Liver (tissue), 3 donors: ENCODE measurements around the gene MARS1.

ENCODE experiments used
- CTCF ChIP-seq: fragments of 150-350 bp; IDR thresholded peaks from 2 replicates; pipeline ENCODE4 v1.5.1; 2017; ENCODE audit warnings: improper control_type of control experiment, low read depth, low read length; ENCODE audit not compliant: missing input control
- RAD21 ChIP-seq, 2 donors: IDR thresholded peaks; 2 replicates each; pipeline ENCODE4 v1.6.1; 2016; ENCODE audit warnings: antibody characterized with exemption in 2 of 2, mild to moderate bottlenecking in 2 of 2
- REST ChIP-seq: IDR thresholded peaks from 2 replicates; pipeline ENCODE4 v1.6.1; 2016; ENCODE audit warnings: antibody characterized with exemption, mild to moderate bottlenecking
- TAF1 ChIP-seq: conservative IDR thresholded peaks from 2 replicates; pipeline ENCODE4 v1.6.1; 2016; ENCODE audit warnings: antibody characterized with exemption, mild to moderate bottlenecking
- ZBTB33 ChIP-seq: IDR thresholded peaks from 2 replicates; pipeline ENCODE4 v1.6.1; 2016; ENCODE audit warnings: antibody characterized with exemption
- donor health status: healthy.
- donor health status: healthy.

- TF ChIP-seq CTCF (no peak), REST (no peak), RAD21 (IDR thresholded peaks at IDR 0.05) (no peak), ZBTB33 (no peak), TAF1 (no peak)
These were observed 37.8 kb upstream of the MARS1 start for GRCh38 chr12:57450057-57450456.
